ENCODE data around the gene PCDH9.

DNA sequence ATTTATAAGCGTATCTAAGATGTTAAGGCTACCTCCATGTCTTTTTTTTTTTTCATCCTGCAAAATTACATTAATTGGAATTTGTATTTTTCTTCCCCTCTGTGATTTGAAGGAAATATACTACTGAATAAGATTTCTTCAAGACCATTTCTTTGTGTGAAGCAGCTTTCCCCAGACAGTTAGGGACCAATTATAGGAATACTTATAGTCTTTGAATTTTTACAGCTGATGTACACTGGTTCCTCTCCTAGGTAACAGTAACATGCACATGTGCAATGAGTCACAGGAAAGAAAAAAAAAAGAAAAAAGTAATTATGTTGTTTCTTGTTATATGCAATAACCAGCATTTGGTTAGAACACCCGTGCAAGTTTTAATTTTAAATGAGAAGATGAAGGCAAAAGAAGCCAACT, 82.0 kb downstream of the PCDH9 start:
- TF ChIP-seq, protein P1, sequence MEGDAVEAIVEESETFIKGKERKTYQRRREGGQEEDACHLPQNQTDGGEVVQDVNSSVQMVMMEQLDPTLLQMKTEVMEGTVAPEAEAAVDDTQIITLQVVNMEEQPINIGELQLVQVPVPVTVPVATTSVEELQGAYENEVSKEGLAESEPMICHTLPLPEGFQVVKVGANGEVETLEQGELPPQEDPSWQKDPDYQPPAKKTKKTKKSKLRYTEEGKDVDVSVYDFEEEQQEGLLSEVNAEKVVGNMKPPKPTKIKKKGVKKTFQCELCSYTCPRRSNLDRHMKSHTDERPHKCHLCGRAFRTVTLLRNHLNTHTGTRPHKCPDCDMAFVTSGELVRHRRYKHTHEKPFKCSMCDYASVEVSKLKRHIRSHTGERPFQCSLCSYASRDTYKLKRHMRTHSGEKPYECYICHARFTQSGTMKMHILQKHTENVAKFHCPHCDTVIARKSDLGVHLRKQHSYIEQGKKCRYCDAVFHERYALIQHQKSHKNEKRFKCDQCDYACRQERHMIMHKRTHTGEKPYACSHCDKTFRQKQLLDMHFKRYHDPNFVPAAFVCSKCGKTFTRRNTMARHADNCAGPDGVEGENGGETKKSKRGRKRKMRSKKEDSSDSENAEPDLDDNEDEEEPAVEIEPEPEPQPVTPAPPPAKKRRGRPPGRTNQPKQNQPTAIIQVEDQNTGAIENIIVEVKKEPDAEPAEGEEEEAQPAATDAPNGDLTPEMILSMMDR (conservative IDR thresholded peaks at IDR 0.05; ENCODE audit: low read depth, low read length), result no peak
- no peak for TF ChIP-seq EZH2 (IDR thresholded peaks at IDR 0.05; ENCODE audit: borderline replicate concordance, low read depth, low read length, poor library complexity, severe bottlenecking)

All from A673 (cell line).